SK-N-SH (cell line): ENCODE data around the gene SFT2D3.

Experiments used
- CTCF ChIP-seq: fragments of 200-600 bp; sonication (generic); IDR thresholded peaks from 2 replicates; pipeline ENCODE4 v1.6.1; 2017; ENCODE audit warnings: antibody characterized with exemption, mild to moderate bottlenecking, moderate library complexity
- EP300 ChIP-seq, 2 experiments: IDR thresholded peaks; 2 replicates each; pipeline versions ENCODE4 v1.4.0 to v1.6.1; 2012; ENCODE audit warnings: borderline replicate concordance in 1 of 2, low read depth in 1 of 2, low read length in 1 of 2
- PBX3 ChIP-seq: IDR thresholded peaks from 2 replicates; pipeline ENCODE4; 2012
- TEAD4 ChIP-seq: IDR thresholded peaks from 2 replicates; pipeline ENCODE4 v1.4.0; 2012; ENCODE audit warnings: mild to moderate bottlenecking, borderline replicate concordance; ENCODE audit not compliant: insufficient read depth

GRCh38 chr2:127747621-127748020 is 46.3 kb downstream of the SFT2D3 start:
- no peak for TF ChIP-seq TEAD4
- no peak for TF ChIP-seq CTCF
- no peak for TF ChIP-seq EP300 (IDR thresholded peaks at IDR 0.05; ENCODE audit: borderline replicate concordance in 1 of 2, low read depth in 1 of 2, low read length in 1 of 2)
- TF ChIP-seq PBX3: no peak
